ENCODE results near the gene OCA2. TPM values are rescaled to one million over a fixed set of nuclear protein-coding genes. Genes with fewer than 3 reads are reported as not detected.

Gene OCA2
- total and polyA plus RNA-seq, 2 of the 4 experiments (the other 2 are of a cell fraction): under 0.01 to 0.03 TPM

DNA sequence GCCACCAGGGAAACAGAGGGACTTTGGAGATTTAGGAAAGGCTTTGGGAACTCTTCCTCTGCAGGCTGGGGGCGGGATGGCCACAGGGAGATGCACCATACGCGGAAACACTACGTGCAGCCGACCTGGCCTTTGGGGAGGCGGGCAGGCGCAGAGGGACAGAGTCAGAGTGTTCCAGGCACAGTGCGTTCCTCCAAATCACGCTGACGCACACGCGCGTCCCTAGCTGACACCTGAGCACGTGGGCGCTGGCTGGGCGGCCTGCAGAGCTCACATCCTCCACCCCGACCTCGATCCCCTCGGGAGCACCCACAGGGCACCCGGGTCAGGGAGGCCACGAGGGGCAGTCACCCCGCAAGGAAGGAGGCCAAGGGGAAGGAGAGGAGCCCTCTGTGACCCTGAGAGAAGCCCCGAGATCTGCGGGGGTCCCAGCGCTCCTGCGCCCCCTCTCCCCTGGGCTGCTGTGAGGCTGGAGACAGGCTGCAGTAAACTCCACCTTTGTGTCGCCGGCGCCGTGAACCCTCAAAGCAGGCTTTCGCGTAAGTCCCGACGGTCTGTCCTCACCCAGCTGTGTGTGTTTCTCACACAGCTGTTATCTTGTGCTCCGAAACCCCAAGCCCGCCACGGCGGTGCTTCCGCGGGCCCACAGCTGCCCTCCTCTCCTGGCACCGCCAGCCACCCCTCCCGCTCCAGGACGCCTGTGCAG is 196.3 kb downstream of the OCA2 start:
- DNase-seq (no peak), ATAC-seq (ENCODE audit: low read depth) (no peak)
- Histone ChIP-seq H4K8ac (ENCODE audit: low read depth in 2 of 2, low read length in 2 of 2) (no peak overlapping the region), H3K56ac (ENCODE audit: extremely low read depth, insufficient read depth, low read length) (no peak overlapping the region), H3K23ac (ENCODE audit: low read depth, low read length) (no peak overlapping the region), H4K91ac (ENCODE audit: insufficient read depth, low read depth, low read length) (no peak overlapping the region), H2BK5ac (ENCODE audit: low read depth, low read length, poor library complexity, severe bottlenecking) (no peak overlapping the region), H3K27ac (ENCODE audit: insufficient read depth, low read length) (no peak overlapping the region), H2AK9ac (replicated peaks; ENCODE audit: low read depth, low read length, poor library complexity) (no peak overlapping the region), H3K18ac (ENCODE audit: low read depth, low read length) (no peak overlapping the region), H2BK15ac (ENCODE audit: low read depth, low read length) (no peak overlapping the region), H2BK120ac (ENCODE audit: low read depth, low read length) (no peak overlapping the region), H3K4me1 (ENCODE audit: control insufficient read depth, insufficient read depth, low read length) (no peaks in the 10 kb centered on the region), H3K4ac (ENCODE audit: low read depth, low read length) (no peak overlapping the region), H2AK5ac (ENCODE audit: low read depth, low read length) (no peak overlapping the region), H3K27me3 (ENCODE audit: control insufficient read depth, insufficient read depth, low read length) (no peaks in the 10 kb centered on the region), H2AFZ (replicated peaks; ENCODE audit: low read length, poor library complexity) (no peak overlapping the region), H3K9me1 (ENCODE audit: insufficient read depth, low read length) (no peaks in the 10 kb centered on the region), H3K9me3 (ENCODE audit: control insufficient read depth, insufficient read depth, low read length) (peaks cover 26% of the 10 kb centered on the region), H3K9ac (ENCODE audit: low read depth, low read length) (no peak overlapping the region), H3K14ac (replicated peaks; ENCODE audit: low read depth, low read length) (no peak overlapping the region), H4K5ac (ENCODE audit: low read depth, low read length) (no peak overlapping the region), H3K36me3 (ENCODE audit: control insufficient read depth, insufficient read depth, low read length) (no peaks in the 10 kb centered on the region), H2BK20ac (ENCODE audit: low read depth, low read length) (no peak overlapping the region), H3K79me1 (ENCODE audit: low read depth in 1 of 2, low read length in 2 of 2) (no peaks in the 10 kb centered on the region), H4K20me1 (ENCODE audit: insufficient read depth, low read length) (no peaks in the 10 kb centered on the region), H3K4me3 (ENCODE audit: insufficient read depth, low read depth, low read length) (no peak overlapping the region), H3K4me2 (ENCODE audit: low read depth, low read length) (no peak overlapping the region)
- in situ Hi-C loops (cut with MboI; ENCODE audit: low sequenced_read_pairs) (no loop called here), intact Hi-C loops (cut with micrococcal nuclease) (no loop called here), dilution Hi-C loops (cut with HindIII; ENCODE audit: low sequenced_read_pairs, unreplicated experiment) (no loop called here)
- no peak for TF ChIP-seq RFX5 (IDR thresholded peaks at IDR 0.05; ENCODE audit: low read depth, low read length)
- ChIA-PET POLR2A (ENCODE audit: unreplicated experiment) (no interaction called here), CTCF (no interaction called here)
- BruUV-seq (replicated peaks): no TSS peak
- WGBS, 2 experiments (ENCODE audit: extremely low coverage in 2 of 2, insufficient read length in 1 of 2): 83% methylated on average over 20 of the region's 43 CpGs; no CpG with 5 or more reads in 1 of the 2 experiments

Measured in IMR-90 (cell line).